OCI-LY3 (cell line): Measurements from ENCODE around the gene NCAPG.
"Not testable (repeated sequence)": the region's sequence is repeated elsewhere in the genome, so short reads cannot be mapped to it uniquely, and the experiment has no call there.

Source experiments
- H2AFZ ChIP-seq: fragments of 200-600, 300-600 bp; shearing (Covaris generic); 2 replicates; pipeline ENCODE4 v1.6.0; 2014; ENCODE audit warnings: antibody characterized with exemption, low read depth, low read length
- H3K27ac ChIP-seq: fragments of 200-600, 300-600 bp; sonication (generic); 2 replicates; pipeline ENCODE4 v1.5.1; 2014; ENCODE audit warnings: mild to moderate bottlenecking, low read length, moderate library complexity, mixed read lengths
- H3K27me3 ChIP-seq: fragments of 200-600, 300-600 bp; sonication (generic); 2 replicates; pipeline ENCODE4 v1.6.1; 2014; ENCODE audit warnings: low read depth, low read length, mixed read lengths
- H3K36me3 ChIP-seq: fragments of 200-600, 300-600 bp; sonication (generic); replicated peaks from 2 replicates; pipeline ENCODE3; 2014; ENCODE audit warnings: low read depth, low read length, mixed read lengths
- H3K4me1 ChIP-seq: fragments of 300-600, 200-600 bp; sonication (generic); 2 replicates; pipeline ENCODE4 v1.6.1; 2014; ENCODE audit warnings: low read length, mixed read lengths
- H3K4me2 ChIP-seq: fragments of 200-600, 300-600 bp; sonication (generic); 2 replicates; pipeline ENCODE4 v1.6.1; 2014; ENCODE audit warnings: low read length, mixed read lengths
- H3K4me3 ChIP-seq: fragments of 300-600, 200-600 bp; sonication (generic); 2 replicates; pipeline ENCODE4 v1.5.1; 2014; ENCODE audit warnings: antibody characterized with exemption, mild to moderate bottlenecking, low read length, moderate library complexity
- H3K79me2 ChIP-seq: fragments of 300-600, 200-600 bp; shearing (Covaris generic); 2 replicates; pipeline ENCODE4 v1.6.1; 2014; ENCODE audit warnings: mild to moderate bottlenecking, low read length, mixed read lengths
- H3K9ac ChIP-seq: fragments of 300-600, 200-600 bp; shearing (Covaris generic); 2 replicates; pipeline ENCODE4 v1.6.0; 2014; ENCODE audit warnings: mild to moderate bottlenecking, low read length, moderate library complexity
- H3K9me3 ChIP-seq: fragments of 200-600, 300-600 bp; shearing (Covaris generic); 2 replicates; pipeline ENCODE4 v1.6.1; 2014; ENCODE audit warnings: low read length, mixed read lengths; ENCODE audit not compliant: insufficient read depth
- H4K20me1 ChIP-seq: fragments of 200-600, 300-600 bp; sonication (generic); 2 replicates; pipeline ENCODE4 v1.6.1; 2016; ENCODE audit warnings: low read length, mixed read lengths; ENCODE audit not compliant: insufficient read depth
- EZH2phosphoT487 ChIP-seq: fragments of 200-600 bp; shearing (Covaris generic); IDR thresholded peaks from 2 replicates; pipeline ENCODE4 v1.6.1; 2018; ENCODE audit warnings: antibody characterized with exemption, mixed run types, low read depth
- TF ChIP-seq, protein P1 (sequence below): fragments of 200-600, 300-600 bp; sonication (generic); IDR thresholded peaks from 2 replicates; pipeline ENCODE4 v1.5.1; 2014; ENCODE audit warnings: antibody characterized with exemption, low read length, low read depth

NCAPG gene

DNA sequence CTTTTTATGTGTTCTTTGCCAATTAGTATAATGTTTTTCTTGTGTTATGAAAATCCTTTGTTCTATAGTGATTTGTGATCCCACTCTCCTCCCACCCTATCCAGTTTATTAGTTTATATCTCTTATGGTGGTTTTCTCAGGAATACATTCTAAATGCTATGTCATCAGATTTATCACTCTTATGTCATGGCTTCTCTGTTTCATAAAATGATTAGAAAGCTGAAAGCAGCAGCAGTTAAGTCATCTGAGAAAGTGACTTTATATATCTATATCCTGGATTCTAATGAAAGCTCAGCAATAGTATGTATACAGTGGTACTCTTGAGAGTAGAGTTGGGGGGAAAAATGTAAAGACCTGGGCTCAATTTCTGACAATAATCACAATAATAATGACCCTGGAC lies 41.2 kb downstream of the NCAPG start:
- no peak overlapping the region for H3K4me3 ChIP-seq
- no peaks in the 10 kb centered on the region for H3K79me2 ChIP-seq
- TF ChIP-seq EZH2phosphoT487: no peak
- TF ChIP-seq, protein P1, sequence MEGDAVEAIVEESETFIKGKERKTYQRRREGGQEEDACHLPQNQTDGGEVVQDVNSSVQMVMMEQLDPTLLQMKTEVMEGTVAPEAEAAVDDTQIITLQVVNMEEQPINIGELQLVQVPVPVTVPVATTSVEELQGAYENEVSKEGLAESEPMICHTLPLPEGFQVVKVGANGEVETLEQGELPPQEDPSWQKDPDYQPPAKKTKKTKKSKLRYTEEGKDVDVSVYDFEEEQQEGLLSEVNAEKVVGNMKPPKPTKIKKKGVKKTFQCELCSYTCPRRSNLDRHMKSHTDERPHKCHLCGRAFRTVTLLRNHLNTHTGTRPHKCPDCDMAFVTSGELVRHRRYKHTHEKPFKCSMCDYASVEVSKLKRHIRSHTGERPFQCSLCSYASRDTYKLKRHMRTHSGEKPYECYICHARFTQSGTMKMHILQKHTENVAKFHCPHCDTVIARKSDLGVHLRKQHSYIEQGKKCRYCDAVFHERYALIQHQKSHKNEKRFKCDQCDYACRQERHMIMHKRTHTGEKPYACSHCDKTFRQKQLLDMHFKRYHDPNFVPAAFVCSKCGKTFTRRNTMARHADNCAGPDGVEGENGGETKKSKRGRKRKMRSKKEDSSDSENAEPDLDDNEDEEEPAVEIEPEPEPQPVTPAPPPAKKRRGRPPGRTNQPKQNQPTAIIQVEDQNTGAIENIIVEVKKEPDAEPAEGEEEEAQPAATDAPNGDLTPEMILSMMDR: no peak

DNA sequence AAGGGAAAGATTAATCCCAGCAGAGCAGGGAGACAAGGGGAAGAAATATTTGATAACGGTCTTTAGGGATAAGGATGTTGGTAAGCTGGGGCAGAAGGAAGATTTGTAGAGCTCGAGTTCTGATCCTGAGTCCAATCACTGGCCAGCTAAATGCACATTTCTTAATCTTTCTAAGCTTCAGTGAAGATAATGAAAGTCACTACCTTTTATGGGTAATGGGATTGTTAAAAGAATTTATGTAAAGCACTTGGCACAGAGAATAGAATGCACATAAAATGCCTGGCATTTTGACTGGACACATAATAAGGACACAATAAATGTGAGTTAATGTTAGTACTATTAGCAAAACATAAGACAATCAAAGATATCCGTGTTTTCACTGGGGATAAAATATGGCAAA lies 43.3 kb downstream of the NCAPG start:
- no peak overlapping the region for H3K4me2 ChIP-seq
- no peak overlapping the region for H3K9ac ChIP-seq
- TF ChIP-seq, protein P1: no peak
- no peak for TF ChIP-seq EZH2phosphoT487
- no peaks in the 10 kb centered on the region for H3K27me3 ChIP-seq
- no peaks in the 10 kb centered on the region for H3K9me3 ChIP-seq
- no peaks in the 10 kb centered on the region for H4K20me1 ChIP-seq
- no peak overlapping the region for H3K4me3 ChIP-seq
- H3K27ac ChIP-seq: no peak overlapping the region
- no peak overlapping the region for H2AFZ ChIP-seq
- H3K36me3 ChIP-seq: peaks cover 4% of the 10 kb centered on the region
- no peaks in the 10 kb centered on the region for H3K79me2 ChIP-seq
- H3K4me1 ChIP-seq: no peaks in the 10 kb centered on the region

More for the DNA sequence above, 41.2 kb downstream of the NCAPG start:
- Histone ChIP-seq H2AFZ (no peak overlapping the region), H3K27me3 (no peaks in the 10 kb centered on the region), H3K9ac (no peak overlapping the region), H3K9me3 (no peaks in the 10 kb centered on the region), H3K4me2 (no peak overlapping the region), H3K4me1 (no peaks in the 10 kb centered on the region), H3K27ac (no peak overlapping the region), H3K36me3 (peaks cover 13% of the 10 kb centered on the region), H4K20me1 (no peaks in the 10 kb centered on the region)

DNA sequence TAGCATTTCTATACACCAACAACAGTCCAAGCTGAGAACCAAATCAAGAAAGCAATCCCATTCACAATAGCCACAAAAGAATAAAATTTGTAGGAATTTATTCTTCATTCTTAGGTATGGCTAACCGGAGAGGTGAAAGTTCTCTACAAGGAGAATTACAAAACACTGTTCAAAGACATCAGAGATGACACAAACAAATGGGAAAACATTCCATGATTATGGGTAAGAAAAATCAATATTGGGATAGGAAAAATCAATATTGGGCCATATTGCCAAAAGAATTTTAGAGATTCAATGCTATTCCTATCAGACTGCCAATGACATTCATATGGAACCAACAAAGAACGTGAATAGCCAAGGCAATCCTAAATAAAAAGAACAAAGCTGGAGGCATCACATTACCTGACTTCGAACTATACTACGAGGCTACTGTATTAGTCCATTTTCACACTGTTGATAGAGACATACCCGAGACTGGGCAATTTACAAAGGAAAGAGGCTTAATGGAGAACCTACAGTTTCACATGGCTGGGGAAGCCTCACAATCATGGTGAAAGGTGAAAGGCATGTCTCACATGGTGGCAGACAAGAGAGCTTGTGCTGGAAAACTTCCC lies 49.1 kb downstream of the NCAPG start:
- Histone ChIP-seq H3K4me1 (no peaks in the 10 kb centered on the region), H3K4me3 (no peak overlapping the region), H3K27ac (no peak overlapping the region), H3K27me3 (no peaks in the 10 kb centered on the region), H3K9ac (no peak overlapping the region), H3K36me3 (peaks cover 4% of the 10 kb centered on the region), H4K20me1 (no peaks in the 10 kb centered on the region), H3K79me2 (no peaks in the 10 kb centered on the region), H3K9me3 (no peaks in the 10 kb centered on the region), H3K4me2 (no peak overlapping the region), H2AFZ (no peak overlapping the region)
- TF ChIP-seq, protein P1: no peak
- TF ChIP-seq EZH2phosphoT487: no peak

DNA sequence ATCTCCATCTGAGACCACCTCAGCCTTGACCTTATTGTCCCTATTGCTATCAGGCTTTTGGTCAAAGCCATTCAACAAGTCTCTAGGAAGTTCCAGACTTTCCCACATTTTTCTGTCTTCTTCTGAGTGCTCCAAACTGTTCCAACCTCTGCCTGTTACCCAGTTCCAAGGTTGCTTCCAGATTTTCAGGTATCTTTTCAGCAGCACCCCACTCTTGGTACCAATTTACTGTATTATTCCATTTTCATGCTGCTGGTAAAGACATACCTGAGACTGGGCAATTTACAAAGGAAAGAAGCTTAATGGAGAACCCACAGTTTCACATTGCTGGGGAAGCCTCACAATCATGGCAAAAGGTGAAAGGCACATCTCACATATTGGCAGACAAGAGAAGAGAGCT lies 51.1 kb downstream of the NCAPG start:
- not testable (repeated sequence) for H3K4me1 ChIP-seq, H2AFZ ChIP-seq, H3K27me3 ChIP-seq, H3K4me2 ChIP-seq, H3K9me3 ChIP-seq, H3K9ac ChIP-seq, H3K27ac ChIP-seq, H3K79me2 ChIP-seq, H4K20me1 ChIP-seq, H3K4me3 ChIP-seq, H3K36me3 ChIP-seq
